HG03196 (cell line): ENCODE results near the gene HNRNPM.
"Not testable (repeated sequence)": the region's sequence is repeated elsewhere in the genome, so short reads cannot be mapped to it uniquely, and the experiment has no call there.

Source experiments
- ATAC-seq: cut with Tn5 transposase; IDR thresholded peaks from one replicate; pipeline ENCODE4 v1.9.1; 2021; ENCODE audit not compliant: unreplicated experiment

Gene HNRNPM

GRCh38 chr19:8506402-8506957 is 61.7 kb downstream of the HNRNPM start:
- no peak for ATAC-seq

DNA sequence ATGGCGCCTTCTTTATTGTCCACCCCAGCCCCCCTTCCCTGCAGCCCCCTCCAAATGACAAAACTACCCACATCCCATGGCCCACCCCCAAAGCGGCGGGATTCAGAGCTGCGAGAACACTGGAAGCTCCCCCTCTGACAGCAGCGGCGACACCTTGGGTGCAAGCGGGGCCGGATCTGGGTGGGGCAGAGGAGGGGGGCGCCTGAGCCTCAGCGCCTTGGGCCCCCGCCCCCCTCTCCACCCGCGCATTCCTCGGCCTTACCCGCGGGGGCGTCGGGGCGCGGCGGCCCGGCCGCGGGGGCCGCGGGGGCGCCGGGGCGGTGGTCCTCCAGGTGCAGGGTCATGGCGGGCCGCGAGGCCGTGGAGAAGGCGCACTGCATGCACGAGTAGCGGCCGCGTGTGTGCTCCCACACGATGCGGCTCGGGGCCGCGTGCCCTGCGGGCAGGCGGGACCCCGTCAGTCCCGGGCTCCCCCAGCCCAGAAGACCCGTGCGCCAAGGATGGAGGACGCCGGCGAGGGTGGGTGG is 65.9 kb downstream of the HNRNPM start:
- ATAC-seq: no peak

DNA sequence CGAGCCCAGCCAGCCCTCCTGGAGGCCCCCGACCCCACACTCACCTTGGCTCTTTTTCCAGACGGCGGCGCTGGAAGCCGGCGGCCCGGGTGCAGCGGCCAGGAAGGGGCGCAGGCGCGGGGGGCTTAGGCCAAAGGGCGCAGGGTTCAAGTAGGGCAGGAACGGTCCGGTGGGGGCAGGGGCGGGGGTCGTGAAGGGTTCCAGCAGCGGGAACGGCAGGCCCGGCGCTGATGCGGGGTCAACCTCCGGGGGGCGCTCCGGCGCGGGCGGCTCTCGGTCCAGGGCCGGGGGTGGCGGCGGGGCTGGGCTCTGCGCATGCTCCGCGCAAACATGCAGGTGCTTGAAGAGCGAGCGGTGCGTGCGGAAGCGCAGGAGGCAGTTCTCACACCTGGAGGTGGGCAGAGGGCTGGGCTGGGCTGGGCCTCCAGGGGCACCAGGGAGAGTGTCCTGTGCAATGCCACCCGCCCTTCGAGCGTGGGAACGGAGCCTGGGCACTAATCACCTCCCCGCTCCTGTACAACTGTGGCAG is 66.9 kb downstream of the HNRNPM start:
- ATAC-seq: no peak

GRCh38 chr19:8512115-8512967 is 67.6 kb downstream of the HNRNPM start:
- ATAC-seq: no peak

GRCh38 chr19:8513036-8513686 is 68.4 kb downstream of the HNRNPM start:
- ATAC-seq: no peak

DNA sequence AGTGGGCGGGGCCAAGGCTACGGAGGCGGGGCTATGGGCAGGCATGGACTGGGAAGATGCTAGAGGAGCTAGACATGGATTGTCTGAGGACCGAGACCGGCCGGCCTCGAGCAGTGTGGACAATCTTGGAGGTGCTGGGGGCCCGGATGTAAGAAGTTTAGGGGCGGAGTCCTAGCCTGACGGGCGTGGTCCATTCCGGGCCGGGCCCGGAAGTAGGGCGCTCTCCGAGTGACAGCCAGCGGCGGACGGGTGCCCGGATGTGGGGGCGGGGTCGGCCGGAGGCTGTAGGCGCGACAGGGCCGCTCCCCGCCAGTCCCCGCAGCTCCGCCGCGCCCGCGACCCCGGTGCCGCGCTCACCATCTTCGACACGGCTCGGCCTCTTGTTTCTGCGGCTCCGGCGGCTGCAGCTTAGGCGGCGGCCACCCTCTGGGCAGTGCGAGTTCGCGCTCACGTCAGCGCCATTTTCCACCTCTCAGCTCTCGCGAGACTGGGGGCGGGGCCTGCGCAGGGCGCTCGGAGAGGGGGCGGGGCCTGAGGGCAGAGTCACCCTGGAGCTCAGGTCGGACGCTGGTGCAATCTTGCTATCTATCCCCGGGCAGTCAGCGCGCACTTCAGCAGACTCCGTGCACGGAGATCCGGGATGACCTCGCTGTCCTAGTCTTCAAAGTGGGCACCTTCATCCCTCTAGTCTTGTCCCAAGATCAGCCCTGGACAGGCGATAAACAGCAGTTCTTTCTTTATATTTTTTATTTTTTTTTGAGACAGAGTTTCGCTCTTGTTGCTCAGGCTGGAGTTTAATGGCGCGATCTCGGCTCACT is 69.1 kb downstream of the HNRNPM start, which contains the start of gene ZNF414:
ZNF414 (minus strand) TSS at position 481 of the 818 bp plus-strand sequence; CDS start at position 360, 121 bp downstream.
- peak; percentile 84 for ATAC-seq

- not testable (repeated sequence) for ATAC-seq
Measured at GRCh38 chr19:8514505-8515009, 69.8 kb downstream of the HNRNPM start.

DNA sequence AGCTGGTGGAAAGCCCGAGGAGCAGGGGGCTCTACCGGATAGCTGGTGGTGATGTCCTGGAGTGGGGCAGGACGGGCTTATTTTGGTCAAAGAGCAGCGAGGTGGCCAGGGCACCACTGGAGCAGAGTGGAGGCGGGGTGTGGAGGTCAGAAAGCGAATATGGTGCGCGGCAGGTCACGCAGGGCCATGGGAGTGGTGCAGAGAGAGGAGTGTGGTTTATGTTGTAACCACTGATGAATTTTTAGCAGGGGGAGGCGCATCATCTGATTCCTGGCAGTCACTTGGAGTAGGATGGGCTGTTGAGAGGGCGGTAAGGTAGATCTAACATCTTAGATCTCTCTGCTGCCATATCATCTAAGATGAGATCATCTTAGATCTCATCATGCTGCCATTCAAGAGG is 70.5 kb downstream of the HNRNPM start:
- no peak for ATAC-seq

DNA sequence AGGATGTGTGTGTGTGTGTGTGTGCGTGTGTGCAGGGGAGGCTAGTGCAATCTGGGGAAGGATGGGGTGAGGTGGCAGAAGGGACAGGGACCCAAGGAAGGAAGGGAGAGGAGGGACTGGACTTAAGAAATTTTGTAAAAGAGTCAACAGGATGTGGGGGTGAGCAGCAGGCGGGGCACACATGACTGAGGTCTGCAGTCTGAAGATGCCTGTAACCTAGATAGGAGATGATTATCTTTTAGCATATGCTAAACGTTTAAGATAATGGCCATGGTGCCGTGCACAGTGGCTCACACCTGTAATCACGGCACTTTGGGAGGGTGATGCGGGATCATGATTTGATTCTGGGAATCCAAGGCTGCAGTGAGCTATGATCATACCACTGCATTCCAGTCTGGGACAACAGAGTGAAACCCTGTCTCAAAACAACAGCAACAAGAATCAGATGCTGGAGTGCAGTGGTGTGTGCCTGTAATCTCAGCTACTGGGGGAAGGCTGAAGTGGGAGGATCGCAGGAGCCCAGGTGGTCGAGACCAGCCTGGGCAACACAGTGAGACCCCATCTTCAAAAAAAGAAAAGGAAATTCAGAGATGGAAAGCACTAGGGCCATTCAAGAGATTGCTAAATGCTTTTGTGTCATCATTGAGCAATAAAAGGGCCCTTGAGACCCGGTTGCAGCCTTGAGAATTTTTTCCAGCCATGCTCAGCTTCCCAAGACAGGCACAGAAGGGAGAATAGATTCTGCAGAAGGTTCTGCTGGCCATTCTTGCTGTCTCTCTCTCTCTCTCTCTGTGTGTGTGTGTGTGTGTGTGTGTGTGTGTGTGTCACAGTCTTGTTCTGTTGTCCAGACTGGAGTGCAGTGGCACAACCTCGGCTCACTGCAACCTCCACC is 73.0 kb downstream of the HNRNPM start:
- no peak for ATAC-seq

DNA sequence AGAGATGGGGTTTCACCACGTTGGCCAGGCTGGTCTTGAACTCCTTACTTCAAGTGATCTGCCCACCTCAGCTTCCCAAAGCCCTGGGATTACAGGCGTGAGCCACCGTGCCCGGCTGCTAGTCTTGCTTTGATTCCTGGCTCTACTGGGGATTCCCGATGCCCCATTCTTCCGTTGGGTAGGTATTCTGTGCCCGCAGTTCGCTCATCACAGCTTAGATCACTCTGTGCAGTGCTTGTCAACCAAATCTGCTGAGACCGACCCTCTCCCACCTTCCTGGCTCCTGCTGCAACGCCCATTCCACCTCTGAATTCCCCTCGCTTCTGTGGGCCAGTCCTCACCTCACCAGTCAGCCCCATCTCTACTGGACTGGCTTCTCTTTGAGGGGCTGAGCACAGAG is 73.8 kb downstream of the HNRNPM start:
- ATAC-seq: no peak

GRCh38 chr19:8519388-8519787 is 74.6 kb downstream of the HNRNPM start:
- ATAC-seq: no peak

GRCh38 chr19:8525401-8525684 is 80.6 kb downstream of the HNRNPM start:
- ATAC-seq: no peak

DNA sequence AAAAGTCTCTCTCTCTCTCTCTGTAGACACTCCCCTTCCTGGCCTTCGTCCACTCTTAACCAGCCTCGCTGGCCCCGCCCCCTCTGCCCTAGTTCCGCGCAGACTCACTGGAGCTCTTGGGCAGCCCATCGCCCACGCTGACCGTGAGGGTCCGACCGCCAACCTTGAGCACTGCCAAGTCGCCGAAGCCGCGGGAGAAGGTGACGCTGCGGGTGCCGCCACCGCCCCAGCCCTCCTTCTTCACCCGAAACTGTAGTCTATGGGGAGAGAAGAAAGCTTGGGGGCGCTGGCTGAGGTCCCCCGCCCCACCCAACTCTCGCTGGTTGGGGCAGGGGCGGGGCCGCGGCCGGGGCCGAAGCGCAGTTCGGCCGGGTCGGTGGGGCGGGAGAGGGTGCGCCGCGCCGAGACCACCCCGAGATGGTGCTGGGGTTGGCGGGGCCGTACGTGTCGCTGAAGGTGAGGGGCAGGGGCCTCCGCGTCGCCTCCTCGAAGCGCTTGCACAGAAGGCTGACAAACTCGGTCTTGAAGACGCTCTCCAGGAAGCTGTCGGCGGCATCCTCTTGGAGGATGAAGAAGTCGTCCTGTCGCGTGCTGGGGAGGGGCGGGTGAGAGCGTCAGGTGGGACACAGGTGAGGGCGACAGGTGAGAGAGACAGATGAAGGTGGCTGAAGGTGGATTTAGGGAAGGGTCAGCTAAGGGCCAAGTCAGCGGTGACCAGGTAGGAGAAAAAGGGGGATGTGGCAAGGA is 81.7 kb downstream of the HNRNPM start:
- no peak for ATAC-seq

DNA sequence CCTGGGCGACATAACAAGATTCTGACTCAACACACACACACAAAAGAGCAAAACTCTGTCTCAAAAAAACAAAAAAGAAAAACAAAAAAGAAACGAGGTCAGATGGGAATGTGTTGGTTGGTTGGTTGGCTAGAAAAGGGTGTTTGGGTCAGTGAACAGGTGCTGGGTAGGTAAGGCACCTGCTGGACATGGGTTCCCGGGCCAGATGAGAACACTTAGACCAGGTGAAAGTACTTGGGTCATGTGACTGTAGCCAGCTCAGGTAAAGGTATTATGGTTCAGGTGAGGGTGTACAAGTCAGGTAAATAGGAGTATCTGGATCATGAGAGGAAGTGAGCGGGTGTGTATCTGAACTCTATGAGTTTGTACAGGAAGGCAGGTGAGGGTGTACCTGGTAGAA is 83.7 kb downstream of the HNRNPM start:
- ATAC-seq: no peak

GRCh38 chr19:8529369-8530006 is 84.7 kb downstream of the HNRNPM start:
- no peak for ATAC-seq

DNA sequence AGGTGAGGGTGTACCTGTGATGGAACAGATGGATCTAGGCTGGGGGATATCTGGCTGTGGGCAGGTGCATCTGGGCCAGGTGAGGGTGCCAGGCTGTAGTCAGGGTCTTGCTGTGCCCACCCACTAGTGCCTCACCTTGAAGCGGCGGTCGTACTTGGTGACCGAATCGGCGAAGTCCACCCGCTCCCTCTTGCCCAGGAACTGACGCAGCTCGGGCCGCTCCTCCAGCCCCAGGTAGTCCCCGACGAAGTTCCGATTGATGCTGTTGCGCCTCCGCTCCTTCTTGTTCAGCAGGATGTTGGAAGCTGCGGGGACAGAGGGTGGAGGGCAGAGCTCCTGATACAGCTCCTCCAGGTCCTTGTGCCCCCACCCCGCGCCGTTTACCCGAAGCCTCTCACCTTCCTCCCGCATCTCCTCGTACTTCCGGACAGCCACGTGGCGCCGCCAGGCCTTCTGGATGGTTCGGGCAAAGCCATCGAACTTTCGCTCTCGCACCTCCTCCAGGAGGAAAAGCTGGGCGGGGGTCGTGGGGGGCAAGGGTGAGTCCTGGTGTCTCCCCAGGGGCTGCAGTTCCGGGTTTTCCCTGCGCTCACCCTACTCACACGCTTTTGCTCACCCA is 85.4 kb downstream of the HNRNPM start:
- no peak for ATAC-seq

DNA sequence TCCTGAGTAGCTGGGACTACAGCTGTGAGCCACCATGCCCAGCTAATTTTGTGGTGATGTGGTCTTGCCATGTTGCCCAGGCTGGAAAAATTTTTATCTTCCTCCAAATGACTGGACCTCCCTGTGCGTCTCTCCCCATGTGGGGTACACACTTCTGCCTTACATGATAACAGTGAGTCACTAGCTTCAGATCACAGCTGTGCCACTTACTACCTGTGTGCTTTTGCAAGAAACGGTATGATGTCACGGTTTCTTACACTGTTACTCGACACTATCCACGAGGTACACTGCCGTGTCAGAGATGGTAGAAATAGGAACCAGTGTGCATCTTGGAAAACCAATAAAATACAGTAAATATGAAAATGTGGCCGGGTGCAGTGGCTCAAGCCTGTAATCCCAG is 86.7 kb downstream of the HNRNPM start:
- no peak for ATAC-seq

DNA sequence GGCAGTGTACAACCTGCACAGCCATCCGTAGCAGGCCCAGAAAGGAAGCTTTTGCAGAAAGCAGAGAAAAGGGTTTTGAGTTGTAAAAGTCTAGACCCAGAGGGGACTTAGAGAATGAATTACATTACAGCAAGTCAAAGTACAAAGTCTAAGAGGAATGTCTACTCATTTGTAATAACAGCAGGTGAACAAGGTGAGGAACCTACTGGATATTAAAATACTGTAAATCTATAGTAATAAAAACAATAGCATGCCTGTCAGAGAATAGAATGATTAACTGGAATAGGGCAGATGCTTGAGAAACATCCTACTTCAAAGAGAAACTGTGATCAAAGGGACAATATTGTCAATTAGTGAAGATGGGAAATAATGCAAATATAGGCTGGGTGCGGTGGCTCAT is 87.5 kb downstream of the HNRNPM start:
- ATAC-seq: no peak
